ENCODE measurements around the gene CCDC188.

CCDC188 gene

DNA sequence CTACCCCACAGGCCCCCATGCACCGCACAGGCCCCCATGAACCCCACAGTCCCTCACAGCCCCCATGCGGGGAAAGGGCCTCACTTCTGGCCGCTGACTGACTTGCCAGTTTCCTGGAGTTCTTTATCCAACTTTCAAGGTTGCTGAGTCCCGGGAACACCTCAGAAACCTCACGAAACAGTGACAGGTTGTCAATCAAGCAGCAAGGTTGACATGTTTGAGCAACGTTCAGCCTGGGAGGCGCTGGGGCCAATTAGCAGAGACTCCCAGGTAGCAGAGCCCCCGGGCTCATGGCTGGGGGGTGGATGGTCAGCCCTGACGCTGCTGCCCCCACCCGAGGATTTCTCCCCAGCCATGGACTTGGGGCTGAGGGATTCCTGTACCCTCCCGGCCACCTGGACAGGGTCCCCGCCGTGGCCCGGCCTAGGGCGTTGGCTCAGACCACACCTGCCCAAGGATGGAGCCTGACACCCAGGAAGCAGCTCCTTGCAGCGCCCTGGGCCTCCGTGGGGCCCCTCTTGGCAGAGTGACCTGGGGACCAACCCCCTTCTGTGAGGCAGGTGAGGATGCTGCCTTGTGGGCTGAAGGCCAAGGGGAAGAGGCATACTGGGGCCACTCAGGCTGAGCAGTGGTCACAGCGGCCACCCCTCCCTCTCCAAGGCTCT, 33.8 kb upstream of the CCDC188 start:
- DNase-seq, result no peak

GRCh38 chr22:20183823-20184222, 33.0 kb upstream of the CCDC188 start:
- DNase-seq, result no peak

- DNase-seq, result no peak
Observed at GRCh38 chr22:20183101-20183500, 32.2 kb upstream of the CCDC188 start.

DNA sequence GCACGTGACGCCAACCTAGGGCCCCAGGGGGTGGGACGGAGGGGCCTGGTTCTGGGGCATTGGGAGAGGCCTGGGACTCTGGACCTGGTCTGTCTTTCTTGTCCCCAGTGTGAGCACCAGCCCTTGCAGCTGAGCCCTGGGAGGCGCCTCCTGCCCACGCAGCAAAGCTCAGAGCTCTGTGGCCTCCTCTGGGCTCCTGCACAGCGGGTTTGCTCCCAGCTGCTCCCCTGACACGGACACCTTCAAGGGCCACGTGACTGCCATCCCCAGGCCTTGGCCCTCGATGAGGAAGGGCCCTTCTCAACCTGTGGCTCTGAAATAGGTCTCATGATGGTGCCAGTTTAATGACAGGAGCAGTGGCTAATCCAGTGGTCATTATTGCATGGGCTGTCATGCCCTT, 31.5 kb upstream of the CCDC188 start:
- no peak for DNase-seq

- DNase-seq, result no peak
Observed at GRCh38 chr22:20181884-20182236, 31.0 kb upstream of the CCDC188 start.

- no peak for DNase-seq
Observed at GRCh38 chr22:20181194-20181883, 30.5 kb upstream of the CCDC188 start.

DNA sequence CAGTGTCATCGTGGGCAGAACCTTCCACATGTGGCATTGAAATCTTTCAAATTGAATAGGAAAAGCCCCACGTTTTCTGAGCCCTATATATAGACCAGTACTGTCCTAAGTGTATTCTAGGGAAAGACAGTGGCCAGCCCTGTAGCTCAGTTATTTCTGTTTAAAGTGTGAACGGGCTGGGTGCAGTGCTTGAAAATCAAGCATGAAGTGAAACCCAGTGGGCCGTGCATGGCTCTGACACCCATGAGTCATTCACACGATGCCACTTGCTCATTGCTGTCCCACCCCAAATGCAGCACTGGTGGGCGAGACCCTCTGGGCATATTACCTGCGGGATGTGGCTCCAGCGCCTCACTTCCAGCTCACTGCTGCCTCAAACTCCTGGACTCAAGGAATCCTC, 29.8 kb upstream of the CCDC188 start:
- DNase-seq, result no peak

GRCh38 chr22:20180245-20180630, 29.4 kb upstream of the CCDC188 start:
- no peak for DNase-seq

DNA sequence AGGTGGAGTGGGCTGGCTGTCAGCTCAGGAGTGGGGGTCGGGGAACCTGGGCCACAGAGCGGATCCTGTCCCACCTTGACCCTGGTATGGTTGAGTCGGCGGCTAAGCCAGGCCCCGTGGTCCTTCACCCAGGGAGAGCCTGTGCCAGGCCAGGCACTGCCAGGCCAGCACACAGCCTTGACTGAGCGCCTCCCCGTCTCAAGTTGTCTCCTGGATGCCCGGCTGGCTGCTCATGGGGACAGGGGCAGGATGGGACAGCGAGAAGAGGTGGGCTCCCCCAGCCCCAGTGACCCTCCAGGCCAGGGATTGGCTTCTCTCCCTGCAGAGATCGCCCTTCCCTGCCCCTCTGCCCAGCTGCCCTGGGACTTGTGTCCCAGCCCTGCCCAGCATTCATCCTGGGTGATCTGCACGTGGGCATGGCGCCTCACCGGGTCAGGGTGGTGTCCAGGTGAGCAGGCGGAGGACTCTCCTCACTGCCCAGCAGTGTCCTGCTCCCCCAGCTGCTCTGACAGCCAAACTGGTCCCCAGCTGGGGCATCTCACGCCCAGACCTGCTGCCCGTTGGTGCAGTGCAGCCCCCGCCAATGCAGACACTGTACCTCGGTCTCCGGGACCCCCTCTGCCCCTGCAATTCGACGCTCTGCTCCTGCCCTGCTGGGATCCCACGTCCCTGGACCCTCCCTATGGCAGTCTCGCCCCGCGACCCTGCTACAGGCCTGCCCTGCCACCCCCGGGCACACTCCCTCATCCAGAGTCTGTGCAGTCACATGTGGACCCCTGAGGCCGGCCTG, 28.8 kb upstream of the CCDC188 start:
- DNase-seq, result no peak

DNA sequence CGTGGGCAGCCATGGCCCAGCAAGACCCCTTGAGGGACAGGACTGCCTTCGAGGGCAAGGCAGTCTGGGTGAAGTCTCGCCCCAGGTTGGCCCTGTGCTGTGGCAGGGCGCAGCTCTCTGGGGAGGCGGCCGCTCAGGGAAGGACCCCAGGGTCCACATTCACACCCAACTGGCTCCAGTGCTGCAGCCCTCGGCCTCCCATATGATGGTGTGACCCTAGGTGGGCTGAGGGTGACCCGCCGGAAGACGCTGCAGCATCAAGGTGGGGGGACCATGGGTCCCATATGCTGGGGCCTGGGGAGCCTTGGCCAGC, 28.0 kb upstream of the CCDC188 start:
- no peak for DNase-seq

DNA sequence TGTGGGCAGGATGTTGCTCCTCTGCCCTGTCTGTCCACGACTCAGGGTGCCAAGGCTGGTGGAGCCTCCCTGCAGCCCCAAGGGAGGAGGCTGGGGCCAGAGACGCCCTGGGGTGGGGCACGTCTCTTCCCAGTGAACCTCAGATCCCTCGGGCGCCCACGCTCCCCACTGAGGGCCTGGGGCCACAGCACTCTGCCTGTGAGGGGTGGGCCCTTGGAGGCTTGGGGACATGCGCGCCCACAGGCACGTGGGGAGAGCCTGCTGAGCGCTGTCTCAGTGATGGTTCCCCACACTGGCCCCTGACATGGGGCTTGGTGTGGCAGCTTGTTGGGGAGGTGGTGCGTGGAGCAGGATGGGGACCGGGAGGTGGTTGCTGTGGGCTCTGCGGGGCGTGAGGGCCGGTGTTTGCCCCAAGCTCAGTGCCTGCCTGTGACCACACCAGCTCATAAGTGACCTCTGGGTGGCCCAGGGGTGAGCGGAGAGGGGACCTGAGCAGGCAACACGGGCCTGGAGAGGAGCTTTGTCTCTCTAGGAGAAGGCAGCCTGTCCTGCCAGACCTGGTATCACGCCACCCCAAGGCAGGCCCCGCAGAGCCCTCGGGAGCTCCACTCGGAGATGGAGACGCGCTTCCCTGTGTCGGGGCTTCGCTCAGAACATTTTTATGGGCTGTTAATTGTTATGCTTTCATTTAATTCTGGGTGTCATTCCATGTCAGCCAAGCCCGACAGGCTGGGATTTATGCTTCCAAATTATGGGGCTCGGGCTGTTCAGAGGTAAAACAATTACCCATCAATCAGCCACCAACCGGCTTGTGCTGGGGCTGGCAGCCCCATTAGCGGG, 27.4 kb upstream of the CCDC188 start:
- DNase-seq, result no peak

DNA sequence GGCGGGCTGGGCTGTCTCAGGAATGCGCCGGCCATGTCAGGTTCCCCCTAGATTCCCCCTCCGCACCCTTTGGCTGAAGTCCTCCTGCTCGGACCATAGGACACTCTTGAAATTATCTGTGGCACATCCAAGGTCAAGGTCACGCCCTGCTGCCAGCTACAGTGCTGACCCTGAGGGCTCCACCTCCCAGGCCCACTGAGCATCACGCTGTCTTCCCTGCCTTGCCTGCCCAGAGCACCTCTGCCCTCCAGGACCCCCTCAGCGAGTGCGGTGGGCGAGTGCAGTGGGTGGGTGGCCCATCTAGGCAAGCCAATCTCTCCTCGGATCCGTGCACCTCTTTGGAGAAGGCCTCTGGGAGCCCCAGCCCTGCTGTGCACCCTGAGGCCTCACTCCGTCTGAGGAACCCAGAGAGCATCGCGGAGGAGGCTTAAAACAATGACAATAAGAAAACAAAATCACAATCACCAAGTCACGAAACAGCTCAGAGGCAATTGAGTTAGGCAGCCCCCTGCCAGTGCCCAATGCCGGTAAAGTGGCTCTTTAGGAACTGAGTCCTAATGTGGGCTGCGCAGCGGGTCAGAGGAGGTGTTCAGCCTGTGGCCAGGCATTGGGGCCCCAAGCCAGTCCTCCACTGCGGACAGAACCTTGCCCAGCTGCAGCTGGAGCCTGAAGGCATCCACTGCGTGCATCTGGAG, 26.5 kb upstream of the CCDC188 start:
- no peak for DNase-seq

GRCh38 chr22:20176421-20177085, 25.7 kb upstream of the CCDC188 start:
- DNase-seq, result no peak

DNA sequence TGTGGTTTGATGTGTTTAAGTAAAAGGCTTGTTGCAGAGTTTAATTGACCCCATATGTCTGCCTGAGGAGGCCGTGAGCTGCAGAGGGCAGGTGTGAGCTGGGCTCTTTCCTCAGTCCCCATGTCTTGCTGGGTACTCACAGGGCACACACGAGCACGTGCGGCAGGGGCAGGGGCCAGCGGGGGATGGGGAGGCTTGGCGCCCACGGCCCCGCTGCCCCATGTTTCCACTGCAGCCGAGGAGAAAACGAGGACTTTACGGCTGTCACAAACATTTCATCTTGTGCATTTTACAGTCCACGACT, 24.7 kb upstream of the CCDC188 start:
- DNase-seq, result no peak

DNA sequence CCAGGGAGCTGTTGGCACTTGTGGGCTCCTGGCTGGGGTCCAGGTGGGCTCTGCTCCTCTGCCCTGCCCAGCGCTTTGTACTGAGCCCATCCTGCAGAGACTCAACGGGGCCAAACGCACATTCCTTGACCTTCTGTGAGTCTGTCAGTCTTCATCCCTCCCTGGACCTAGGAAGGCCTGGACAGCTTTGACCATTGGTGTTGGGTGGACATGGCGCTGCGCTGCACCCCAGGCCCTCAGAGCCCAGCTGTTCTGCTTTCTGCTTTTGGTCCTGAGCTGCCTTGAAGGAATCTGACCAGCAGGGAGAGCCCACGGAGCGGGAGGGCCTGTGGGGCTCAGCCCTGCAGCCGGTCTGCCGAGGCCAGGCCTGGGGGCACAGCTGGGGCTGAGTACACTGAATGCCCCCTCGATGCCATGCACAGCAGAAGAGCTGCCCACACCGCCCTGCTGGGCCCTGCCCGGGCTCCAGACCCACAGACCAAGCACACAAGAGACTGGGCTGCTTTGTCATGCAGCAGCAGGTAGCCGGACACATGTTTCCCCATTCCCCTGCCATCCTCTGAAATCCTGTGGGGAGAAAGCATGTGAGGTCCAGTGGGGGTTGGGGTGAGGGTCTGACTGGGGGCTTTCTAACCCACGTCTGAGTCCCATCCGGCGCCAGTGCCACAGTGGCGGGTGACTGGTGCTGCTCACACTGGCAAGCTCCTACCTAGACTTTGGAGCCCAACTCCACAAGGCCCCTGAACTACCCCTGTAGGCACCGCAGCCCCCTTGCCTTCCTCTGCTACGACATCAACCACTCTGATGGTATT, 24.1 kb upstream of the CCDC188 start:
- no peak for DNase-seq

DNA sequence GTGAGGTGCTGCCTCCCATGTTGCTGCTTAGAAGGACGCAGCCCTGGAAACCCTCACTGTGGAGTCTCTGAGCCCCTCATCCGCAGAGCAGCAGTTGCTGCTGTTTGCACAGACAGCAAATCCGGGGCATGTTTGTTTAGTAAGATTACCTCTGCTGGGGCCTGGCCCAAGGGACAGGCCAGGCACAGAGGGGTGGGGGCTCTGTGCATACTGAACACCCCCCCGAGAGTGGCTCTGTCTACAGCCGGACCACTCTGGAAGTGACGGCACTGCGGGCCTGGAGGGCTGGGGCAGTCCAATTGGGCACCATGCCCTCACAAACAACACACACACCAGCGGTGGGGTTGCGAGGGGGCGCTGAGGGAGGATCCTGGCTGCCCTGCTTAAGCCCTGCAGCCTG, 22.9 kb upstream of the CCDC188 start:
- no peak for DNase-seq

DNA sequence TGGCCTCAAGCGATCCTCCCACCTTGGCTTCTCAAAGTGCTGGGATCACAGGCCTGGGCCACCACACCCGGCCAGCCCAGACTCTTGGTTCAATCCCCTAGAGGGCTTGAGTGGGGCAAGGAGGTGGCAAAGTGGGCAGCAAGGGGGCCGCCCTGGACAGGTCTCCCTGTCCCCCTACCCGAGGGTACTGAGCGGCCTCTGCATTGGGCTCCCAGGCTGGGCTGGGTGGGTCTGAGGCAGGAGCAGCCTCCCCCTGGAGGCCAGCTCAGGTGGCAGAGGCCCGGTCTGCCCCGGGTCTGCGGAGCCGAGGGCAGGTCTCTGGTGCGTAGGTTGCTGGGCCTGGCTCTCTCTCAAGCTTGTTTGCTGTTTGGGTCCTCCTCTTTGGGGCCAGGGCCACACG, 22.4 kb upstream of the CCDC188 start:
- no peak for DNase-seq

DNA sequence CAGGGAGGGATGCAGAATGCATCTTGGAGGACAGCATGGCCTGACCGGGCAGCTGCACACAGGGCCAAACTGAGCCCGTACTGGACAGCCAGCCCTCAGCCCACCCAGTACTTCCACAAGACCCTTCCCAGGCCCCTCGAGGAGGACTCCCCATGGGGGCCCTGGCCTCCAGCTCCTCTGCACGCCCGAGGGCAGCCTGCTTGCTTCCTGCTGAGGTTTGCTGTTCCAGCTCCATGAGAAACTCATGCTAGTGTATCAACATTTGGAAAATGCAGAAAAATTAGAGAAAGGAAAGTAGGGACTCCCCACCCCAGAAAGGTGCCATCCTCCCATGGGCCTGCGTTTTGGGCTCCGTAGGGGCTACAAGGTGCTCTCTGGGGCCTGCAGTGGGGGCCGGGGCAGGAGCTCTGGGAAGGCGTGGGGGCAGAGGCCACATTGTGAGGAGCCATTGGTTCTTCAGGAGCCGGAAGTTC, 21.3 kb upstream of the CCDC188 start:
- no peak for DNase-seq

DNA sequence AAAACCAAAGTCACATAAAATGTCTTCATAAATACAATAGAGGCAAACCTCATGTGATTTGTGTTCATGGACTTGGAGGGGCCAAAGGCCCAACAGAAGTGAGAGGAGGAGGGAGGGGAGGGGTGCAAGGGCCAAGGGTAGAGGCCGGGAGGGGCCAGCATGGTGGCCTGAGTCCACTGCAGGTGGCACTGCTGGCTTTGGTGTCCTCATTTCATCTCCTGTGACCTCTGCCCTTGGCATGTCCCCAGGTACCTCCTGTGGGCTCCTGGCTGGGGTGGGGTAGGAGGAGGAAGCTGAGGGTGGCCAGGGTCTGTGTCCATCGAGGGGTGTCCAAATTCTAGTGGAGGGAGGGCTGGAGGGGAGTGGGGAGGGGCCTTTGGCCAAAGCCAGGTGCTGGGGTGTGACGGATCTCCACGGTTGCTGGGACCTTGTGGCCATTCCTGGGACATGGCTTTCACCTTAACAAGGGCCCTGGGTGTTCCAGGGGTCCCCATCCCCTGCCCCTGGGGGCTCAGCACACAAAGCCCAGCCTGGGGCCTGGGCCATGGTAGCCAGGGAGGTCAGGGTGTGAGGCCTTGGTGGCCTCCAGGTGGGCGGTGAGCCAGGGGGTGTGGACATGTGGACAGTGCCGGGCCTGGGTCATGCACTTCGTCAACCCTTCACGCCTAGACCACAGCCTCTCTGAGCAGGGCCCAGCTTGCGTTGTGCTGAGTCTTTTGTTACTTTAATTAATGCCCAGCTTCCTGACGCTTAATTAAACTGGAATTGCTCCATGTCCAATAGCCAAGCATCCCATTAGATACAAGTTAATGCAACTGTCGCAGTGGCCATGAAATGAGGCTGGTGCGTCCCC, 20.7 kb upstream of the CCDC188 start:
- DNase-seq, result no peak

DNA sequence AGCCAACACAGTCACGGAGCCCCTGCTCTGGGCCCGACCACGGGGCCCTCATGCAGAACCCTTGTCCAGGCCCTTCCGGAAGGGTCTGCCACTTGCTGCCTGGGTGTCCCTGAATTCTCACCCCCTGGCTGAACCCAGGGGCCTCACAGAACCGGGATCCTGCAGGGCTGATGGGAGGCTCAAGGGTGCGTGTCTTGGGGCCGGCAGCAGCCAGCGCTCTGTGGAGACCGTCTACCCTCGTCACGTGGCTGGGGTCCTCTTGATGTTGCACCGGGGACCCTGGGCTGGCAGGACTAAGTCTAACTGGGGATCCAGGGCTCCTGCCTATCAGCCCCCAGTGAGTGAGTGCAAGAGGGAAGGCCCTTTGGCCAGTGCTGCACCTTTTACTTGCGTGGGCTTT, 19.3 kb upstream of the CCDC188 start:
- DNase-seq, result no peak
